SK-N-SH treated with all-trans-retinoic acid at 6 μM for 48 hours (cell line): ENCODE data around the gene MCFD2.
A peak's percentile ranks its signal among the peaks of the same experiment; 100 is the strongest.

Experiments used
- ATAC-seq: fragments of 200-7000 bp; cut with Tn5 transposase; 3 replicates; pipeline ENCODE4 v1.9.1; 2020; ENCODE audit warnings: mild to moderate bottlenecking, moderate library complexity
- ARNTL ChIP-seq: fragments of 450-650 bp; formaldehyde crosslinking; IDR thresholded peaks from 2 replicates; pipeline ENCODE4 v1.5.0; 2020; ENCODE audit warnings: low read depth, mild to moderate bottlenecking, moderate library complexity, borderline replicate concordance
- CSDC2 ChIP-seq: fragments of 250-450 bp; sonication (Bioruptor Pico); IDR thresholded peaks from 2 replicates; pipeline ENCODE4 v1.5.0; 2020; ENCODE audit warnings: mild to moderate bottlenecking, moderate library complexity
- ISL1 ChIP-seq: fragments of 250-450 bp; sonication (Bioruptor Pico); IDR thresholded peaks from 2 replicates; pipeline ENCODE4 v2.1.2; 2022; ENCODE audit warnings: mild to moderate bottlenecking, moderate library complexity
- RARB ChIP-seq: fragments of 250-450 bp; sonication (Bioruptor Pico); IDR thresholded peaks from 2 replicates; pipeline ENCODE4 v1.8.0; 2021; ENCODE audit warnings: mild to moderate bottlenecking, moderate library complexity
- SNAI2 ChIP-seq: fragments of 250-450 bp; sonication (Bioruptor Pico); IDR thresholded peaks from 2 replicates; pipeline ENCODE4 v1.5.0; 2020; ENCODE audit warnings: mild to moderate bottlenecking, moderate library complexity
- TOX ChIP-seq: fragments of 250-450 bp; sonication (Bioruptor Pico); IDR thresholded peaks from 2 replicates; pipeline ENCODE4 v1.8.0; 2021; ENCODE audit warnings: mild to moderate bottlenecking, moderate library complexity, borderline replicate concordance
- ZC3H10 ChIP-seq: fragments of 250-450 bp; sonication (Bioruptor Pico); IDR thresholded peaks from 2 replicates; pipeline ENCODE4 v1.5.1; 2021; ENCODE audit warnings: mild to moderate bottlenecking, moderate library complexity
- ZFP30 ChIP-seq: fragments of 450-650 bp; formaldehyde crosslinking; IDR thresholded peaks from 2 replicates; pipeline ENCODE4 v1.5.0; 2022; ENCODE audit warnings: mild to moderate bottlenecking, moderate library complexity
- ZNF565 ChIP-seq: fragments of 450-650 bp; formaldehyde crosslinking; conservative IDR thresholded peaks from 2 replicates; pipeline ENCODE4 v1.5.0; 2020; ENCODE audit warnings: low read depth, mild to moderate bottlenecking, moderate library complexity
- ZNF70 ChIP-seq: fragments of 450-650 bp; formaldehyde crosslinking; IDR thresholded peaks from 2 replicates; pipeline ENCODE4 v1.5.0; 2020; ENCODE audit warnings: mild to moderate bottlenecking, moderate library complexity
- TF ChIP-seq, protein P1 (sequence below): fragments of 250-450 bp; sonication (Bioruptor Pico); IDR thresholded peaks from 2 replicates; pipeline ENCODE4 v1.5.0; 2020; ENCODE audit warnings: mild to moderate bottlenecking, moderate library complexity
- TF ChIP-seq, protein P2 (sequence below): fragments of 250-450 bp; sonication (Bioruptor Pico); IDR thresholded peaks from 2 replicates; pipeline ENCODE4 v1.8.0; 2020; ENCODE audit warnings: mild to moderate bottlenecking, moderate library complexity, borderline replicate concordance
- TF ChIP-seq, protein P3 (sequence below): fragments of 250-450 bp; sonication (Bioruptor Pico); IDR thresholded peaks from 2 replicates; pipeline ENCODE4 v1.5.1; 2020; ENCODE audit warnings: low read depth, mild to moderate bottlenecking, moderate library complexity
- TF ChIP-seq, protein P4 (sequence below): fragments of 250-450 bp; sonication (Bioruptor Pico); IDR thresholded peaks from 2 replicates; pipeline ENCODE4 v1.8.0; 2021; ENCODE audit warnings: low read depth, mild to moderate bottlenecking, moderate library complexity, borderline replicate concordance

MCFD2 gene

DNA sequence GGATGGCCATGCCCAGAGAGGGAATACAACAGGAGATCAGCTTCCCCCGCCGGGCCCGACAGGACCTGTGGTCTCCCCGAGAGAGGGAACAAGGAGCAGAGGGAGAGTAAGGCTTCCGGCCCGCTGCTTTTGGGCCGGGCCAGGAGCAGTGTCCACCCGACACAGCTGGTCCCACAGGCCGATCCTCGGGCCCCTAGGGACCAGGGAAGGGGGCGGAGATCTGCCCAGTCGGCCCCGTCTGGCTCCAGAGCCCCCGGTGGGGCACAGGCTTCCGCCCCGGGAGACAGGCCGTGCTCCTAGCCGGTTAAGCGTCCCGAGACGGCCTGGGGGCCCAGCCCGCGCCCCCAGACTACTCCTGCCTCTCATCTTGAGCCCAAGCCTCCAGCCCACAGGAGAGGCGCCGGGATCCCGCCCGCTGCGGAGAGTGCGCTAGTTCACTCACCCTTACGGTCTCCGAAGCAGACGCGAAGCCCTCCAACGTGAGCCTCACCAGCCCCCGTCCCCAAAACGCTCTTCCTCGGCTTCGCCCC is at the start of gene MCFD2:
MCFD2 (minus strand) TSS at position 526 of the 530 bp plus-strand sequence. CDS start 6,635 bp downstream, outside the sequence.
- TF ChIP-seq, protein P1, sequence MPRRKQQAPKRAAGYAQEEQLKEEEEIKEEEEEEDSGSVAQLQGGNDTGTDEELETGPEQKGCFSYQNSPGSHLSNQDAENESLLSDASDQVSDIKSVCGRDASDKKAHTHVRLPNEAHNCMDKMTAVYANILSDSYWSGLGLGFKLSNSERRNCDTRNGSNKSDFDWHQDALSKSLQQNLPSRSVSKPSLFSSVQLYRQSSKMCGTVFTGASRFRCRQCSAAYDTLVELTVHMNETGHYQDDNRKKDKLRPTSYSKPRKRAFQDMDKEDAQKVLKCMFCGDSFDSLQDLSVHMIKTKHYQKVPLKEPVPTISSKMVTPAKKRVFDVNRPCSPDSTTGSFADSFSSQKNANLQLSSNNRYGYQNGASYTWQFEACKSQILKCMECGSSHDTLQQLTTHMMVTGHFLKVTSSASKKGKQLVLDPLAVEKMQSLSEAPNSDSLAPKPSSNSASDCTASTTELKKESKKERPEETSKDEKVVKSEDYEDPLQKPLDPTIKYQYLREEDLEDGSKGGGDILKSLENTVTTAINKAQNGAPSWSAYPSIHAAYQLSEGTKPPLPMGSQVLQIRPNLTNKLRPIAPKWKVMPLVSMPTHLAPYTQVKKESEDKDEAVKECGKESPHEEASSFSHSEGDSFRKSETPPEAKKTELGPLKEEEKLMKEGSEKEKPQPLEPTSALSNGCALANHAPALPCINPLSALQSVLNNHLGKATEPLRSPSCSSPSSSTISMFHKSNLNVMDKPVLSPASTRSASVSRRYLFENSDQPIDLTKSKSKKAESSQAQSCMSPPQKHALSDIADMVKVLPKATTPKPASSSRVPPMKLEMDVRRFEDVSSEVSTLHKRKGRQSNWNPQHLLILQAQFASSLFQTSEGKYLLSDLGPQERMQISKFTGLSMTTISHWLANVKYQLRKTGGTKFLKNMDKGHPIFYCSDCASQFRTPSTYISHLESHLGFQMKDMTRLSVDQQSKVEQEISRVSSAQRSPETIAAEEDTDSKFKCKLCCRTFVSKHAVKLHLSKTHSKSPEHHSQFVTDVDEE, result peak; percentile 33; the same call in 1 of the 2 replicates
- TF ChIP-seq, protein P2, sequence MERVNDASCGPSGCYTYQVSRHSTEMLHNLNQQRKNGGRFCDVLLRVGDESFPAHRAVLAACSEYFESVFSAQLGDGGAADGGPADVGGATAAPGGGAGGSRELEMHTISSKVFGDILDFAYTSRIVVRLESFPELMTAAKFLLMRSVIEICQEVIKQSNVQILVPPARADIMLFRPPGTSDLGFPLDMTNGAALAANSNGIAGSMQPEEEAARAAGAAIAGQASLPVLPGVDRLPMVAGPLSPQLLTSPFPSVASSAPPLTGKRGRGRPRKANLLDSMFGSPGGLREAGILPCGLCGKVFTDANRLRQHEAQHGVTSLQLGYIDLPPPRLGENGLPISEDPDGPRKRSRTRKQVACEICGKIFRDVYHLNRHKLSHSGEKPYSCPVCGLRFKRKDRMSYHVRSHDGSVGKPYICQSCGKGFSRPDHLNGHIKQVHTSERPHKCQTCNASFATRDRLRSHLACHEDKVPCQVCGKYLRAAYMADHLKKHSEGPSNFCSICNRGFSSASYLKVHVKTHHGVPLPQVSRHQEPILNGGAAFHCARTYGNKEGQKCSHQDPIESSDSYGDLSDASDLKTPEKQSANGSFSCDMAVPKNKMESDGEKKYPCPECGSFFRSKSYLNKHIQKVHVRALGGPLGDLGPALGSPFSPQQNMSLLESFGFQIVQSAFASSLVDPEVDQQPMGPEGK, result 0 out of 2 replicates have a peak, but pooled peaks have one; percentile 82
- TF ChIP-seq, protein P3, sequence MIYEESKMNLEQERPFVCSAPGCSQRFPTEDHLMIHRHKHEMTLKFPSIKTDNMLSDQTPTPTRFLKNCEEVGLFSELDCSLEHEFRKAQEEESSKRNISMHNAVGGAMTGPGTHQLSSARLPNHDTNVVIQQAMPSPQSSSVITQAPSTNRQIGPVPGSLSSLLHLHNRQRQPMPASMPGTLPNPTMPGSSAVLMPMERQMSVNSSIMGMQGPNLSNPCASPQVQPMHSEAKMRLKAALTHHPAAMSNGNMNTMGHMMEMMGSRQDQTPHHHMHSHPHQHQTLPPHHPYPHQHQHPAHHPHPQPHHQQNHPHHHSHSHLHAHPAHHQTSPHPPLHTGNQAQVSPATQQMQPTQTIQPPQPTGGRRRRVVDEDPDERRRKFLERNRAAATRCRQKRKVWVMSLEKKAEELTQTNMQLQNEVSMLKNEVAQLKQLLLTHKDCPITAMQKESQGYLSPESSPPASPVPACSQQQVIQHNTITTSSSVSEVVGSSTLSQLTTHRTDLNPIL, result no peak
- peak; percentile 46 for ATAC-seq

DNA sequence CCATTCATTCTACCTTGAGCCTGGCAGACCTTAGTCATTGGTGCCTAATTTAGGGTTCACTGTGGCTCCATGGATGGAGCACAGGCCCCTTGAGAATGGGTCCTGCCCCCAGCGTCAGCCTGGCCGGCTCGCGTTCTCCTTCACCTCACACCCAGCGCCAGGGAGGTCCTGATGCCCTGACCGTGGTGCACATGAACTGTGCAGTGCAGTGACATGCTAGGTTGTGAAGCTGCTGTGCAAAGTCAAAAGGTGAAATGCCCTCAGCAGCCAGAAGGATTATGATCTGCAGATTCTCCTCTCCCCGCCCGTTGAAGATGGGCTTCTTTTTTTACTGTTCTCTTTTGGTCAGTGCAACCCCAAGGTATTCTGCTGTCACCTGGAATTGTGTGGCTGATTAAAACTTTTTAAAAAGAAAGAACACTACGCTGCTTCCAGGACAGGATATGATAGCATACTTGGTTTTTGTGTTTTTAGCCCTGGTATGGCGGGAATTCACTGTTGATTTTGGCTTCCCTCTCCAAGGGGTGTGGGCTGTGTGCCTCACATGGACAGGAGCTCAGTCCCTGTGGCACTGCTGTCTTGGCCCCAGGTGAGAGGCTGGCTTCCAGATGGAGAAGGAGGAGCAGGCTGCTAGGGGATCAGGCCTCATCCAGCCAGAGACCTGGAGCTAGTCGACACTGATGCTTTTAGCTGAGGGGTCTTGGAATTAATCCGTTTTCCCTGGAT is 49.4 kb upstream of the MCFD2 start:
- ATAC-seq, result peak; percentile 18; the same call in 2 of the 3 replicates
- TF ChIP-seq ZNF565 (CRISPR knock-in tag) (no peak), ARNTL (CRISPR knock-in tag) (no peak), TOX (CRISPR knock-in tag) (no peak), ZFP30 (CRISPR knock-in tag) (no peak), RARB (no peak)
- TF ChIP-seq, protein P4, sequence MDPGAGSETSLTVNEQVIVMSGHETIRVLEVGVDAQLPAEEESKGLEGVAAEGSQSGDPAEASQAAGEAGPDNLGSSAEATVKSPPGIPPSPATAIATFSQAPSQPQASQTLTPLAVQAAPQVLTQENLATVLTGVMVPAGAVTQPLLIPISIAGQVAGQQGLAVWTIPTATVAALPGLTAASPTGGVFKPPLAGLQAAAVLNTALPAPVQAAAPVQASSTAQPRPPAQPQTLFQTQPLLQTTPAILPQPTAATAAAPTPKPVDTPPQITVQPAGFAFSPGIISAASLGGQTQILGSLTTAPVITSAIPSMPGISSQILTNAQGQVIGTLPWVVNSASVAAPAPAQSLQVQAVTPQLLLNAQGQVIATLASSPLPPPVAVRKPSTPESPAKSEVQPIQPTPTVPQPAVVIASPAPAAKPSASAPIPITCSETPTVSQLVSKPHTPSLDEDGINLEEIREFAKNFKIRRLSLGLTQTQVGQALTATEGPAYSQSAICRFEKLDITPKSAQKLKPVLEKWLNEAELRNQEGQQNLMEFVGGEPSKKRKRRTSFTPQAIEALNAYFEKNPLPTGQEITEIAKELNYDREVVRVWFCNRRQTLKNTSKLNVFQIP (CRISPR knock-in tag), result no peak

DNA sequence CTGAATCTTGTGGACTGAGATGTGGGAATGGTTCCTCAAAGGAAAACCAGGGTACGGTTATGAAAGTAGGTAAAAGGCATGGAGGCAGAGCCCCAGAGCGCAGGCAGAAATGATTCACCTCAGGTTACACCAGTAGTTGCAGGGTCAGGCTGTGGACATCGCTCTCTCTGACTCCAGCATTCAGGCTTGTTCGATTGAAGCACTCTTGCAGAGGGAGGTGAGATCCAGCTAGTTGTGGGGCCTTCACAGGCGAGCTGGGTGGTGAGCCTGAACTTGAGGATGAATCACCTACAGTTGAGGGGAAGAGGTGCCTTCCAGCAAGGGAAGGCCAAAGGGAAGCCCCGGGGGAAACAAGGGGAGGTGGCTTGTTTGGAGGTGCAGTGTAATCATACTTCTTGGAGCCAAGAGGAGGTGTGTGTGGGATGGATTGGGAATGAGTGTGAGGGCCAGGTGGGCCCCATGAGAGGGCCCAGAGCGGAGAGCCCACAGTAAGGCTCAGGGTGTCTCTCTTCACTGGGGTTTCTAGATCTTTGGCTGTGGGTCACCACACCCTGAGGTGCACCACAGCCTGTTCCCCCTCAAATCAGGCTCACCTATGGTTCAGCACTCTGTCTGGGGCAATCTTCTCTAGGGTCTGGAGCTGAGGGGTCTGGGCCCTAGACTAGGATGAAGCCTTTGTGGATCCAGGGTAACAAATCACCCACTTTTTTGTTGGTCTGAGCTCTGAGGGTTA is 48.5 kb upstream of the MCFD2 start:
- no peak for ATAC-seq

More for the DNA sequence above, 48.5 kb upstream of the MCFD2 start:
- TF ChIP-seq, protein P3, result no peak
- no peak for TF ChIP-seq ZNF70
- no peak for TF ChIP-seq CSDC2 (CRISPR knock-in tag)
- no peak for TF ChIP-seq ISL1
- TF ChIP-seq SNAI2 (CRISPR knock-in tag), result no peak
- no peak for TF ChIP-seq ZC3H10
- TF ChIP-seq, protein P4 (CRISPR knock-in tag), result no peak
